Measurements from ENCODE around the gene PAX3.

DNA sequence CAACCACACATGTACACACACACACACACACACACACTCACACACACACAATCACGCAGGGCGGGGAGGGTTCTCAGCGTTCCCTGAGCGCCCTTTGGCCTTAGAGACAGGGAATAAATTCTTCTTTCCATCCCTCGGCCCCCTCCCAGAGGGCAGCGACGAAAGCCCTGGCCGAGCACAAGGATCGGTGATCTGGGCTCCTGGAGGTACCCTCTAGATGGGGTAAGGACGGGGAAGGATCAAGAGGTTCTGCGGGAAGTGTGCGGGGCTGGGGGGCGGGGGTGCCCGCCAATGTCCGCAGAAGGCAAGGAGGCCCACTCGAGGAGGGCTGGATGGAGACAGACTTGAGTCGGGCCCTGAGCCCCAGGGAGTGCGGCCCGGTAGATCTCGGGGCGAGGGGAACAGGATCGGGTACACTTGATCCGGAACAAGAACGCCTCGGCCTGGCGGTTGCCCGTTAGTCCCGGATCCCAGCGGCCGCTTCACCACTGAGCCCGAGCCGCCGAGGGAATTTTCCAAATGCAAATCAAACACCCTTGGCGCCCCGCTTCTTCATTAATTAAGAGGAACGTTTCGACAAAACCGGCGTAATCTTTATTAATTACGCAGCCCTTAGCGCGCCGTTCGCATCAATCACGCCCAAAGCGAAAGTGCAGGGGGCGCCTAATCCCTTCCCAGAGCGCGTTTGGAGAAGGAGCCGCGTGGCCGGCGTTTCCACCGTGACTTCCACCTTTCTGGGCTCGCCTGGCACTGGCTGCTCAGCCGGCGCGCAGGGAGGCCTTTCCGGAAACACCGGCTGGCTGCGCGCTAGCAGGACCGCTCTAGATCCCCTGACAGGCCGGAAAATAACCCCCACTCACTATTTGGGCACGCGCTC is 7.0 kb upstream of the PAX3 start:
- TF ChIP-seq, protein P1, sequence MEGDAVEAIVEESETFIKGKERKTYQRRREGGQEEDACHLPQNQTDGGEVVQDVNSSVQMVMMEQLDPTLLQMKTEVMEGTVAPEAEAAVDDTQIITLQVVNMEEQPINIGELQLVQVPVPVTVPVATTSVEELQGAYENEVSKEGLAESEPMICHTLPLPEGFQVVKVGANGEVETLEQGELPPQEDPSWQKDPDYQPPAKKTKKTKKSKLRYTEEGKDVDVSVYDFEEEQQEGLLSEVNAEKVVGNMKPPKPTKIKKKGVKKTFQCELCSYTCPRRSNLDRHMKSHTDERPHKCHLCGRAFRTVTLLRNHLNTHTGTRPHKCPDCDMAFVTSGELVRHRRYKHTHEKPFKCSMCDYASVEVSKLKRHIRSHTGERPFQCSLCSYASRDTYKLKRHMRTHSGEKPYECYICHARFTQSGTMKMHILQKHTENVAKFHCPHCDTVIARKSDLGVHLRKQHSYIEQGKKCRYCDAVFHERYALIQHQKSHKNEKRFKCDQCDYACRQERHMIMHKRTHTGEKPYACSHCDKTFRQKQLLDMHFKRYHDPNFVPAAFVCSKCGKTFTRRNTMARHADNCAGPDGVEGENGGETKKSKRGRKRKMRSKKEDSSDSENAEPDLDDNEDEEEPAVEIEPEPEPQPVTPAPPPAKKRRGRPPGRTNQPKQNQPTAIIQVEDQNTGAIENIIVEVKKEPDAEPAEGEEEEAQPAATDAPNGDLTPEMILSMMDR (IDR thresholded peaks at IDR 0.05): no peak
- TF ChIP-seq POLR2A (IDR thresholded peaks at IDR 0.05): no peak

All from lower leg skin (tissue), 3 donors.